ENCODE results near the gene FBXO41.

FBXO41 gene

DNA sequence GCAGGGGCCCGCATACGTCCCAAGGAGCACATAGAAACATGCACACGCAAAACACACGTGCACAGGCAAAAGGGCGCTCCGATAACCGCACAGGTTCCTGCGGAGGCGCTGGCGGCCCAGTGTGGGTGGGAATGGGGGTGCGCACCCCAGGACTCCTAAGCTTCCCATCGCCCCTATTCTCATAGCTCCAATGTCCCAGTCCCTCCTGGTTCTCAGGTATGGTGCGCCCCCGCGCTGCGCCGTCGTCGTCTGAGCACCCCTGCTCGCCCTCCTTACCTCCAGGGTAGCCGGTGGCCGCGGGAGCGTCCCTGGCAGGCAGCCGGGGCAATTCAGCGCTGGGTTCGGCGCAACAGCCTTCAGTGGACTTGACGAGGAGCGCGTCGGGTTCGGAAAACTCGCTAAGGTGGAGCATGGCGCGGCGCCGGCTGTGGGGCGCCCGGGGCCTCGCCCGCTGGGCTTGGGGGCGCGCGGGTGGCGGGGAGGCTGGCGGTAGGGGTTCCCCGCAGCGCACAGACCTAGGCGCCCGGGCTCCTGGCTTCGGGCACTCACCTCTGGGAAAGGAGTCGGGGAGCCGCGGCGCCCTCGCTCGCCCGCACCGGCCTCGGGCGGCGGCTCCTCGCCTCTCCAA lies 8.7 kb upstream of the FBXO41 start:
- peaks cover 82% of the 10 kb centered on the region for H3K27me3 Mint-ChIP-seq (ENCODE audit: low read depth)
- no peaks in the 10 kb centered on the region for H3K36me3 Mint-ChIP-seq (ENCODE audit: low read depth)
- H3K9me3 Mint-ChIP-seq = no peaks in the 10 kb centered on the region
- peak; percentile 5 for DNase-seq (ENCODE audit: low spot score)
- peak overlapping the region; percentile 44 for H3K4me3 Mint-ChIP-seq
- no peak overlapping the region for H3K27ac Mint-ChIP-seq
- peaks cover 4% of the 10 kb centered on the region for H3K4me1 Mint-ChIP-seq (ENCODE audit: low read depth)

DNA sequence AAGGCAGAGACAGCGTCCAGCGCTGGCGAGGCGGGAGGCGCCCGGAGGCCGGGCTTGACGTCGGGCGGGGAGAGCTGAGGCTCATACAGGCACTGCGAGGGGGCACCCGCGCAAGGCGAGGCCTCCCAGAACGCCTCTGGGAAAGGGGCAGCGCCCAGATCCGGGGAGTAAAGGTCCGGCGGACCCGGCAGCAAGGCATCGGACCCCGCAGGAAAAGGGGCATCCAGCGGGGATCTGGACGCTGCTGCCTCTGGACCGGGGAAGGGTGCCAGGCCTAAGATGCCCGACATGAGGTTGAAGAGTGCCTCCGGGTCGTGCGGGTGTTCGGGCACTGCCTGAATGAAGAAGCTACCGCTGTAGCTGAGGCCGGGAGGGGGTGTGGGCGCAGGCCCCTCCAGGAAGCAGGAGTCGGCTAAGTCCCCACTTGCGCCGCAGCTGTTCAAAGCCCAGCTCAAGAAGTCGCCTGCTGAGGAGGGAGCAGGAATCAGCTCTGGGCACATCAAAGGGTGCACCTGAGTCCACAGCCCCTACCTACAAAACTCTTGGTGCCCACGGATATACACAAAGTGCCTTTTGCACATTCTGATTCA lies 8.1 kb upstream of the FBXO41 start:
- peak overlapping the region; percentile 44 for H3K4me3 Mint-ChIP-seq
- no peaks in the 10 kb centered on the region for H3K9me3 Mint-ChIP-seq
- H3K4me1 Mint-ChIP-seq (ENCODE audit: low read depth) = peaks cover 4% of the 10 kb centered on the region
- H3K27me3 Mint-ChIP-seq (ENCODE audit: low read depth) = peaks cover 76% of the 10 kb centered on the region
- DNase-seq (ENCODE audit: low spot score) = no peak
- H3K36me3 Mint-ChIP-seq (ENCODE audit: low read depth) = no peaks in the 10 kb centered on the region
- no peak overlapping the region for H3K27ac Mint-ChIP-seq

DNA sequence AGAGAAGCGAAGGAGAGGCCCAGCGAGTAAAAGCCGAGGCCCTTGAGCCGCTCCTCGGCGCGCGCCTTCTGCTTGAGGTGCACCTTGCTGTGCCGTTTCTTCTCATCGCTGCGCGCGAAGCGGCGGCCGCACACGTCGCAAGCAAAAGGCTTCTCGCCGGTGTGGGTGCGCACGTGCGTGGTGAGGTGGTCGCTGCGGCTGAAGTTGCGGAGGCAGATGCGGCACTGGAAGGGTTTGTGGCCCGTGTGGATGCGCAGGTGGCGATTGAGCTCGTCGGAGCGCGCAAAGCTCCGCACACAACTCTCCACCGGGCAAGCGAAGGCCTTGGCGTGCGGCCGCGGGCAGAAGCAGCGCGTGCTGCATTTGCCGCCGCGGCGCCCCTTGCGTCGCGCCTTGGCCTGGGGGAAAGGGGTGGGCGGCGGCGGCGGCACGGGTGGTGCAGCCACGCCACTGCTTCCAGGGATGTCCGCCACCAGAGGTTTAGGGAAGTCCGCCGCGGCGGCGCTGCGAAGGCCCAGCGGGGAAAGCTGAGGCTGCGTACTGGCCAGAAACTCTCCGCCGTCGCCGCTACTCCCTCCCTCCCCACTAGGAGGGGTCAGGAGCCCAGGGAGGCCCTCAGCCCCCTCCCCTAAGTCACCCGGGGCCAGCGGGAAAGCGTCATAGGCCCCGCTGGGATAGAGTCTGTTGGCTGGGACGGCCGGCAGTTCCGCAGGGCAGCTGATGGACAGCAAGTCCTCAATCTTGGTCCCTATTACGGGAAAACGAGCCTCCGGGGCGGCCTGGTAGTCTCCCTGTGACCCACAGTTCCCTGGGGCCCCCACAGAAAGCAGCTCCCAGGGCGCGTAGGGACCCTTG lies 7.4 kb upstream of the FBXO41 start:
- DNase-seq (ENCODE audit: low spot score) = no peak
- no peaks in the 10 kb centered on the region for H3K36me3 Mint-ChIP-seq (ENCODE audit: low read depth)
- no peak overlapping the region for H3K27ac Mint-ChIP-seq
- H3K4me3 Mint-ChIP-seq = peak overlapping the region; percentile 65
- no peaks in the 10 kb centered on the region for H3K9me3 Mint-ChIP-seq
- peaks cover 71% of the 10 kb centered on the region for H3K27me3 Mint-ChIP-seq (ENCODE audit: low read depth)
- H3K4me1 Mint-ChIP-seq (ENCODE audit: low read depth) = peaks cover 4% of the 10 kb centered on the region

DNA sequence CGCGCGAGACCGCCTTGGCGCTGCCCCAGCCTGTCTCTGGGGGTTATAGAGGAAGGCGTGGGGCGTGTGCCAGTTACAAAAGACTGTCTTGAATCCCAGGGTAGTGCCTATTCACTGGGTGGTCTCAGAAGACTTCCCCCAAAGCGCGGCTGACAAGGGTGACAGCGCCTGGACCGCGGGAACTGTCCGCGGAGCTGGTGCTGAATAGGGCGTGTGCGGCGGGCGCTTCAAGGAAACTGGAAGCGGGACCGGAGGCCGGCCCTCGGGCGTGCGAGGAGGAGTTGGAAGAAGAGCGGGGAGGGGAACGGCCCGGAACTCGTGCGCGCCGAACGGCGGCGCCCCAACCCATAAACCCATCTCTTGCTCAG lies 6.8 kb upstream of the FBXO41 start:
- Mint-ChIP-seq H3K9me3 (no peaks in the 10 kb centered on the region), H3K27me3 (ENCODE audit: low read depth) (peaks cover 66% of the 10 kb centered on the region), H3K27ac (no peak overlapping the region), H3K4me1 (ENCODE audit: low read depth) (peaks cover 4% of the 10 kb centered on the region), H3K36me3 (ENCODE audit: low read depth) (no peaks in the 10 kb centered on the region), H3K4me3 (peak overlapping the region; percentile 65)
- DNase-seq (ENCODE audit: low spot score) = peak; percentile 61

DNA sequence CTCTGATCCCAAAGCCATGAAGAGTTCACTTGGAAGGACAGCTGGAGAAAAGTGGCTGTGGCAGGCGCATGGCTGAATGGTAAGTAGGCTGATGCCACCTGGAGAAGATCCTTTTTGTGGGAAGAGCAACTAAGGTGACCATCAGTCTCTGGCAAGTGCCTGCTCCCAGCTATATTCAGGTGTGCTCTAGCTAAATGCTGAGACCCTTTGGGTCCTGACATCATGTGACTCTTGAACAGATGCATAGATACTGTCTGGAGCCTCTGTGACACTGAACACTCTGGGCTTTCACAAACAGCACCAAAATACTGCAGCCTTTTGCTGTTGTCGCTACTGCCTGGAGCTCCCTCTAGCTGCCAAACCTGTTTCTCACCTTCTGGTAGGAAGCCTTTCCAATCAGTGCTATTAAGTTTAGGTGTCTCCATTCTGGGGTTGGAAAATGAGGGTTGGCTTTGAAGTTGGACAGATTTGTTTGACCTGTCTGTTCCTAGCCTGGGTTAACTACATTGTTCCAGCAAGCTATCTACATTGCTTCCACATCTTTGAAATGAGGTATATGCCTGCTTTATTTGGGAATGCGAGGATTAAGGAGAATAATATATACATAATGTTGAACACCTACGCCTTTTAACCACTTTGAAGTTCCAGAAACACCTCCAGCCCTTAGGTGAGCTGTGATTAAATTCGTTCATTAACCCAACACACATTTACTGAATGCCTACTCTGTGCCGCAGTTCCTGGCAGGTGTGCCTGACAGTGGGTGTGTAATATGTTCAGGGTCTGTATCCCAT lies 6.0 kb upstream of the FBXO41 start:
- H3K27me3 Mint-ChIP-seq (ENCODE audit: low read depth) = peaks cover 58% of the 10 kb centered on the region
- H3K9me3 Mint-ChIP-seq = no peaks in the 10 kb centered on the region
- no peaks in the 10 kb centered on the region for H3K36me3 Mint-ChIP-seq (ENCODE audit: low read depth)
- DNase-seq (ENCODE audit: low spot score) = peak; percentile 36
- H3K4me3 Mint-ChIP-seq = no peak overlapping the region
- H3K27ac Mint-ChIP-seq = no peak overlapping the region
- H3K4me1 Mint-ChIP-seq (ENCODE audit: low read depth) = peaks cover 5% of the 10 kb centered on the region

DNA sequence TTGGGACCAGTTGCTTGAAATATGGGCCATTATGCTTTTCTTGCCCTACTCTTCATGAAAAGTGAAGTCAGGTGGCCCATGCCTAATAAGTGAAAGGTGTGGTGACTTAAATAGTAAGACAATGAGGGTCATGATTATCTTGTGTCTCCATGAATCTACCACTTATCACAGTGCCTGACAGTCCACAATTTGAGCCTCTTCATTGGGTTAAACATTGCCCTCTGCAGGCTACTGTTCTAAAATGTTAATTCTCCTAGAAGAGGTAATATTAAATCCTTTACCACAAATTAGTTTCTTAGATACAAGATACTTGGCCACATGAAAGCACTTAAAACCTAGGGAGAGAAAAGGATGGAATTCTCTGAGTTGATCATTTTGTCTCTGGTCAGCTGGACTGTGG lies 5.0 kb upstream of the FBXO41 start:
- Mint-ChIP-seq H3K36me3 (ENCODE audit: low read depth) (no peaks in the 10 kb centered on the region), H3K27me3 (ENCODE audit: low read depth) (peaks cover 50% of the 10 kb centered on the region), H3K4me3 (no peak overlapping the region), H3K4me1 (ENCODE audit: low read depth) (peaks cover 6% of the 10 kb centered on the region), H3K27ac (no peak overlapping the region), H3K9me3 (no peaks in the 10 kb centered on the region)
- no peak for DNase-seq (ENCODE audit: low spot score)

DNA sequence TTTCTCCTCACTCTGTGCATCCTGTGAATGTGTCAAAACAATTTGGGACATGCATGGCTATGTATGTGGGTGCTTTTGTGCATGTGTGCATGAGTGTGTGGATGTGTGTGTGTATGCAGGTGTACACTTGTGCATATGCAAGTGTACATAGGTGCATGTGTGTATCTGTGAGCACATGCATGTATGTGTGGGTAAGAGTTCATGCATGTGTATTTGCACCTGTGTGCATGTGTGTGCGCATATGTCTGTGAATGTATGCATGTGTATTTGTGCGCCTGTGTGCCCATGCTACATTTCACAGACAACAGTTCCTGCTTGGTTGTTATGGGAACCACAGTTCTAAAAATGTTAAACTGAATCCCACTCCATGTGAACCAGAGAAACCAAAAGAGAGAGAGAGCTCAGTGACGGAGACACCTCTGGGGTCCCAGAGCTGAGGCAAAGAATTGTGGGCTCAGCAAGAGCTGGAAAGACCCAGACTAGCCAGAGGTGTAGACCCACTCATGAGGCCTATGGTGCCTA lies 1.9 kb upstream of the FBXO41 start:
- H3K4me3 Mint-ChIP-seq = peak overlapping the region; percentile 40

DNA sequence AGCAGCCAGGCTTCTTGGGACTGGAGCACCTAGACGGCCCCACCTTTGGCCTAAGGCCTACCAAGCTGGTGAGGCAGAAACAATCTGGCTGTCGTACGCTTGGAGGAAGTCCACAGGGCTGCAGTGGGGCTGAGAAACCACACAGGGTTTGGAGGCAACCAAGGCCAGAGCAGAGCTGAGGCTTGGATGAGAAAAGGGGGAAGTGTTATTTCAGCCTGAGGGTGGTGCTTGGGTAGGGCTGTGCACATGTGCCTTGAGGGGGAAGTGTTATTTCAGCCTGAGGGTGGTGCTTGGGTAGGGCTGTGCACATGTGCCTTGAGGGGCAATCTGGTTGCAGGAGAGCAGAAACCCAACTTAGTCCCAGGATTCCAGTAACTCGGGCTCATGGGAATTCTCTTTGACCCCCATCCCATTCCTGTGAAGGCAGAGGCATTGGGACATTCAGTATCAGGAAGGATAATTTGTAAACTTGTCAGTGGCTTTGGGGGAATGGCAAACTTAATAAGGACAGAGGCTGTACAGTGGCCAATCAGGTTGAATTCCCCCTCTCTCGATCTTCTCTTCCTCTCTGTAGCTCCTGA lies 971 bp upstream of the FBXO41 start:
- H3K27me3 Mint-ChIP-seq (ENCODE audit: low read depth) = peaks cover 24% of the 10 kb centered on the region
- H3K4me1 Mint-ChIP-seq (ENCODE audit: low read depth) = peaks cover 12% of the 10 kb centered on the region
- H3K9me3 Mint-ChIP-seq = no peaks in the 10 kb centered on the region
- peak overlapping the region; percentile 52 for H3K4me3 Mint-ChIP-seq
- no peaks in the 10 kb centered on the region for H3K36me3 Mint-ChIP-seq (ENCODE audit: low read depth)
- H3K27ac Mint-ChIP-seq = no peak overlapping the region
- DNase-seq (ENCODE audit: low spot score) = no peak

More for the DNA sequence above, 1.9 kb upstream of the FBXO41 start:
- Mint-ChIP-seq H3K36me3 (ENCODE audit: low read depth) (no peaks in the 10 kb centered on the region), H3K27ac (no peak overlapping the region), H3K27me3 (ENCODE audit: low read depth) (peaks cover 33% of the 10 kb centered on the region), H3K9me3 (no peaks in the 10 kb centered on the region), H3K4me1 (ENCODE audit: low read depth) (peaks cover 16% of the 10 kb centered on the region)
- DNase-seq (ENCODE audit: low spot score) = no peak

DNA sequence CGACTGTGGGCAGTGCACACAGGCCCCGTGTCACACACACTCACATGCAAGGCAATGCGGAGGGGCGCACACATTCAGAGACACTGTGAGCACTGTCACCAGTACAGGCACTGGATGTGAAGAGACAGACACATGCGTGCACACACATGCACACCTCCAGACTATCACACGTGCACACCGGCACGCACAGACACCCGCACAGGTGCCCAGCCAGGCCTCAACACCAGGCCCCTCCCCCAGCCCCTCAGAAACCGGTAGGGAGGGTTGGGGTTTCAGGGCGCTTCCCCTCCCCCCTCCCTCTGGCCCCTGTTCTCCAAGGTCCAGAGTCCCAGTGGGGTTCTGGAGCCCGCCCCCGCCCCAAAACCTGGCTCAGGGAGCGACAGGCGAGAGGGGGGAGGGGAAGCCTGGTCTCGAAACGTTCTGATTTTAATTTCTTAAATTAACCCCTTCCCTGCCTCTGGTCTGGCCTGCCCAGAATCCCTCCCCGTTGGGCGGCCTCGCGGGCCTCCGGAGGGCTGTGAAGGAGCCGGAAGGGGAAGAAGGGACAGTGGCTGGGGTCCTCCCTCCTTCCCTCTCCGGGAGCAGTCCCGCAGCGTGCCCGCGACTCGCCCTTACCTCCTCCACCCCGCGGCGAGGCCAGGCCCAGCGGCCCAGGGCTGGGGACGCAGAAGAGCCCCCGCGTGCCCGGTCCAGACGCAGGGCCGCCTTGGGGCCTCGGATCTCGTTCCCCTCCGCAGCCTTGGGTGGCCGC lies 558 bp downstream of the FBXO41 start:
- Mint-ChIP-seq H3K4me3 (peak overlapping the region; percentile 81), H3K4me1 (ENCODE audit: low read depth) (peaks cover 12% of the 10 kb centered on the region), H3K9me3 (no peaks in the 10 kb centered on the region), H3K27ac (peak overlapping the region; percentile 27), H3K27me3 (ENCODE audit: low read depth) (peaks cover 10% of the 10 kb centered on the region), H3K36me3 (ENCODE audit: low read depth) (no peaks in the 10 kb centered on the region)
- DNase-seq (ENCODE audit: low spot score) = no peak

DNA sequence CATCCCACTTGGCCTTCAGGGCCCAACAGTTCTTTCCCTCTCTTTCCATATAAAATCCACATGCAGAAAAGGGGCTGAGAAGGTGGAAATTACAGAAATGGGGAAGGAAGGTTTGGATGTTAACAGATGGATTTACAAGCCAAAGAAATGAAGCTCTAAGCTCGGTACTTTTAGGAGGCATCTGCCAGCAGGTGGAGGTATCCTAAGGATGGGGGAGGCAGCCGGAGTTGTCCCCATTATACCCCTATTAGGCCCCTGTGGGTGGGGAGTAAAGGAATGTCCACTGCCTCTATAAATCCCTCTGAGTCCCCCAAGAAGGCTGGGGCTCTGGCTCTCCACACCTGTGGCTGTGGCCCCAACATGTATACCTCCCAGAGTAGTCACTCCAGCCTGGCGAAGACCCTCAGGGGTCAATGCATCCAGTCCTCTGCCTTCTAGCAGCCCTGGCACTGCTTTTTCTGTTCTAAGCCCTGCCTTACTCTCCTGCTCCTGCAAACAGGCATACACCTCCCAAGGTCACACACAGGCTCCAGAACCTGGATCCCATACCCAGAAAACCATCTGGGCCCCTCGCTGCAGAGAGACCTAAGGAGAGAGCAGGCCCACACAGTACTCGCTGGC lies 1.2 kb downstream of the FBXO41 start:
- Mint-ChIP-seq H3K27me3 (ENCODE audit: low read depth) (peaks cover 3% of the 10 kb centered on the region), H3K27ac (no peak overlapping the region), H3K4me1 (ENCODE audit: low read depth) (peaks cover 12% of the 10 kb centered on the region), H3K4me3 (peak overlapping the region; percentile 81), H3K9me3 (no peaks in the 10 kb centered on the region), H3K36me3 (ENCODE audit: low read depth) (no peaks in the 10 kb centered on the region)
- no peak for DNase-seq (ENCODE audit: low spot score)

DNA sequence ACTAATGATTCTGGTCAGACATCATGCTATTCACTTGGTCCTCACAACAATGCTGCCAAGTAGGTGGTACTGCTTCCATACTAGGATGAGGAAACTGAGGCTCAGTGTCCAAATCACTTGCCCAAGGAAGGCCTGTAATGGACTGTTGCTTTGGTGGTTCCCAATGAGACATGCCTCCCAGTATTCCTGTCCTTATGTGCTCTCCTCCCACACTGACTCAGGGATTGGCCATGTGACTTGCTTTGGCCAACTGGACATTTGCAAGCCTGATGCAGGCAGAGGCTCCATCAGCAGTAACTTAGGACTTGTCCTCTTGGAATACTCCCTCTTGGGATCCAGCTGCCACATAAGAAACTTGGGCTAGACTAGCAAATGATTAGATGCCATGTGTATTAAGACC lies 3.0 kb downstream of the FBXO41 start:
- no peaks in the 10 kb centered on the region for H3K27me3 Mint-ChIP-seq (ENCODE audit: low read depth)
- no peak overlapping the region for H3K27ac Mint-ChIP-seq
- no peaks in the 10 kb centered on the region for H3K36me3 Mint-ChIP-seq (ENCODE audit: low read depth)
- H3K9me3 Mint-ChIP-seq = no peaks in the 10 kb centered on the region
- H3K4me1 Mint-ChIP-seq (ENCODE audit: low read depth) = peaks cover 14% of the 10 kb centered on the region
- no peak overlapping the region for H3K4me3 Mint-ChIP-seq
- DNase-seq (ENCODE audit: low spot score) = no peak

DNA sequence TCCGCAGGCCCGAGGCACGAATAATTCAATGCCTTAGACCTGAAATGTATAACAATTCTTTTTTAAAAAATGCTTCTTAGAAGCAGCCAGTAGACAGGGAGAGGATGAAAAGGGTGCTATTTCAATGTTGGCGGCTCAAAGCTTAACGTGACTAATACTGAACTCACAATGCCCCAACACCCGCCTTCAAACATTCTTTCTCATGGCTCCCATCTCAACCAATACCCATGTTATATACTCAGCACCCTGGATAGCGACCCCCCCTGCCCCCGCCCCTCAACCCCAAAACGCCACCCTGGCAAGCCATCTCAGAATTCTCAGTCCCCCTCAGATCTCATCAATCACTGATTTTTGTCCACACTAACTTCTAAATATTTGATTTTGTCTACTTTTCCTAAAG lies 4.4 kb downstream of the FBXO41 start:
- Mint-ChIP-seq H3K4me1 (ENCODE audit: low read depth) (peaks cover 11% of the 10 kb centered on the region), H3K27ac (no peak overlapping the region), H3K36me3 (ENCODE audit: low read depth) (no peaks in the 10 kb centered on the region), H3K4me3 (no peak overlapping the region), H3K27me3 (ENCODE audit: low read depth) (no peaks in the 10 kb centered on the region), H3K9me3 (no peaks in the 10 kb centered on the region)
- DNase-seq (ENCODE audit: low spot score) = no peak

All from T-helper 2 cell treated with Interferon-gamma antibody and Interleukin-4, amounts not matched to agents 5 μg/mL and 100 μg/mL, for 36 hours (primary cell).